A549 (cell line): ENCODE data around the gene GPR146. TPM values are rescaled to one million over a fixed set of nuclear protein-coding genes. Genes with fewer than 3 reads are reported as not detected.
"Not testable (repeated sequence)": the region's sequence is repeated elsewhere in the genome, so short reads cannot be mapped to it uniquely, and the experiment has no call there.

Source experiments
- ATAC-seq, 2 experiments: fragments of 200-7000 bp in 1 of 2; fragments of >200 bp in 1 of 2; cut with Nextera tagmentation in 1 of 2; cut with Tn5 transposase in 1 of 2; 3 replicates each; pipeline versions ENCODE4 v1.8.0 to v1.9.1; 2018 to 2020; ENCODE audit warnings: mild to moderate bottlenecking in 1 of 2, moderate library complexity in 1 of 2
- CTCF ChIA-PET: fragments of 300-600 bp; sonication (Branson Sonifier 250); formaldehyde crosslinking; extraction: SDS; loops from one replicate; lab custom pipeline; 2021; ENCODE audit warnings: antibody characterized with exemption, inconsistent platforms; lab: Yijun Ruan, JAX
- POLR2A ChIA-PET: fragments of 350-600 bp; formaldehyde crosslinking; extraction: SDS; loops from one replicate; lab custom pipeline; 2021; ENCODE audit warnings: antibody characterized with exemption, inconsistent platforms; lab: Yijun Ruan, JAX
- DNase-seq, 2 experiments: peaks; one replicate each; pipeline versions ENCODE4 v3.0.0 to v3.0.0-alpha.2; 2011 to 2016; ENCODE audit warnings: low read depth in 1 of 2, low spot score in 1 of 2
- FAIRE-seq: peaks from 2 replicates; lab custom pipeline; 2011; peaks lifted over from hg19 to GRCh38; lab: Jason Lieb, UNC
- H3K27ac ChIP-seq, 2 experiments: fragments of >200 bp; sonication (Bioruptor Twin); formaldehyde crosslinking; 3 replicates each; pipeline ENCODE4 v1.5.1; 2016 to 2017
- H3K4me1 ChIP-seq: fragments of >200 bp; sonication (Bioruptor Twin); formaldehyde crosslinking; 3 replicates; pipeline ENCODE4 v1.6.1; 2016
- H3K4me2 ChIP-seq: fragments of >200 bp; sonication (Bioruptor Twin); formaldehyde crosslinking; 3 replicates; pipeline ENCODE4 v1.6.1; 2016
- H3K4me3 ChIP-seq: fragments of >200 bp; sonication (Bioruptor Twin); formaldehyde crosslinking; 3 replicates; pipeline ENCODE4 v1.5.1; 2016
- H3K9me3 ChIP-seq: fragments of >200 bp; sonication (Bioruptor Twin); formaldehyde crosslinking; 3 replicates; pipeline ENCODE4 v1.6.1; 2016
- BCL3 ChIP-seq: fragments of >200 bp; sonication (Bioruptor Twin); formaldehyde crosslinking; IDR thresholded peaks from 3 replicates; pipeline ENCODE4 v1.6.1; 2016
- BHLHE40 ChIP-seq: IDR thresholded peaks from 2 replicates; pipeline ENCODE4 v1.6.1; 2012; ENCODE audit warnings: low read depth, low read length, inconsistent platforms
- FOSB ChIP-seq: fragments of 250-450 bp; sonication (Bioruptor Pico); IDR thresholded peaks from 2 replicates; pipeline ENCODE4 v1.5.0; 2020; ENCODE audit warnings: mild to moderate bottlenecking, moderate library complexity
- FOSL2 ChIP-seq, 2 experiments: fragments of 450-650 bp in 1 of 2; fragments of >200 bp in 1 of 2; sonication (Bioruptor Twin) in 1 of 2; formaldehyde crosslinking; IDR thresholded peaks; 2 replicates each; pipeline versions ENCODE4 v1.5.0 to v1.6.1; 2016 to 2020; ENCODE audit warnings: mild to moderate bottlenecking in 1 of 2, moderate library complexity in 1 of 2
- FOXS1 ChIP-seq: fragments of 250-450 bp; sonication (Bioruptor Pico); IDR thresholded peaks from 2 replicates; pipeline ENCODE4 v1.5.0; 2020; ENCODE audit warnings: mild to moderate bottlenecking, moderate library complexity
- HDAC2 ChIP-seq: fragments of 200-600 bp; sonication (generic); IDR thresholded peaks from 2 replicates; pipeline ENCODE4 v1.6.1; 2016
- NFE2L2 ChIP-seq: fragments of 150-350 bp; conservative IDR thresholded peaks from 2 replicates; pipeline ENCODE4 v1.6.1; 2014; ENCODE audit warnings: low read length
- PBX3 ChIP-seq: IDR thresholded peaks from 2 replicates; pipeline ENCODE4 v1.6.1; 2012
- PHF8 ChIP-seq: fragments of 200-600 bp; sonication (generic); IDR thresholded peaks from 2 replicates; pipeline ENCODE4 v1.6.1; 2016; ENCODE audit warnings: low read depth, mild to moderate bottlenecking, antibody characterized with exemption, moderate library complexity, borderline replicate concordance
- POLR2AphosphoS2 ChIP-seq: conservative IDR thresholded peaks from 2 replicates; pipeline ENCODE4 v1.6.1; 2012; ENCODE audit warnings: low read length, improper control_type of control experiment, inconsistent platforms
- TFCP2L1 ChIP-seq: fragments of 250-450 bp; sonication (Bioruptor Pico); IDR thresholded peaks from 2 replicates; pipeline ENCODE4 v1.5.0; 2021; ENCODE audit warnings: mild to moderate bottlenecking
- ZC3H11A ChIP-seq: fragments of 450-650 bp; IDR thresholded peaks from 2 replicates; pipeline ENCODE4 v1.6.1; 2014; ENCODE audit warnings: antibody characterized with exemption, mild to moderate bottlenecking
- ZSCAN20 ChIP-seq: fragments of 250-450 bp; sonication (Bioruptor Pico); IDR thresholded peaks from 2 replicates; pipeline ENCODE4 v1.8.0; 2022; ENCODE audit warnings: mild to moderate bottlenecking, moderate library complexity
- WGBS: methylation state at CpG from one replicate; pipeline ENCODE4 v1.1.6; 2017; ENCODE audit errors: missing lambda C conversion rate; 5-methylcytosine and 5-hydroxymethylcytosine counted together
- polyA plus RNA-seq, 4 experiments: library from polyadenylated mRNA; depleted of rRNA in 3 of 4; stranded (reverse); fragments of >200 nt; fragmentation: RNase III in 1 of 4; extraction: RNeasy Plus Mini Kit Qiagen cat#74134 plus additional on column Dnase treatment in 1 of 4; gene quantifications; 2 replicates in 3 of 4; 3 replicates in 1 of 4; pipeline ENCODE4 v1.2.3, GENCODE V29; 2011 to 2017
- TF ChIP-seq, protein P1 (sequence below): fragments of >200 bp; sonication (Bioruptor Twin); formaldehyde crosslinking; IDR thresholded peaks from 2 replicates; pipeline ENCODE4 v1.6.1; 2016
- TF ChIP-seq, protein P2 (sequence below): fragments of 250-450 bp; sonication (Bioruptor Pico); IDR thresholded peaks from 2 replicates; pipeline ENCODE4 v1.5.0; 2021; ENCODE audit warnings: mild to moderate bottlenecking, moderate library complexity, borderline replicate concordance
- TF ChIP-seq, protein P3 (sequence below): IDR thresholded peaks from 2 replicates; pipeline ENCODE4 v1.6.1; 2012

GPR146 gene
- polyA plus RNA-seq, 2 of the 4 experiments (the other 2 are of a cell fraction), result 0.50 to 0.75 TPM

GRCh38 chr7:999941-1000935, 44.1 kb upstream of the GPR146 start:
- 89% methylated on average over 21 of the region's 52 CpGs for WGBS
- H3K27ac ChIP-seq, result no peak overlapping the region
- no peak overlapping the region for H3K4me3 ChIP-seq
- DNase-seq, result no peak
- peak in 1 of 2 experiments; percentile 22; a peak in 2 of 6 replicates for ATAC-seq
- FAIRE-seq, result no peak
- no peak overlapping the region for H3K4me2 ChIP-seq
- 0 out of 3 replicates have a peak, but pooled peaks cover 3% of the 10 kb centered on the region for H3K4me1 ChIP-seq
- no peak for TF ChIP-seq POLR2AphosphoS2
- TF ChIP-seq, protein P1, sequence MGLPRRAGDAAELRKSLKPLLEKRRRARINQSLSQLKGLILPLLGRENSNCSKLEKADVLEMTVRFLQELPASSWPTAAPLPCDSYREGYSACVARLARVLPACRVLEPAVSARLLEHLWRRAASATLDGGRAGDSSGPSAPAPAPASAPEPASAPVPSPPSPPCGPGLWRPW, result no peak
- TF ChIP-seq FOSB (CRISPR knock-in tag), result no peak
- no peaks in the 10 kb centered on the region for H3K9me3 ChIP-seq
- ChIA-PET CTCF (interaction anchor here (11.3 kb wide), 1 partner anchor 59 kb away, joined by 487 read pairs; no protein-coding TSS in a partner anchor), POLR2A (no interaction called here)

DNA sequence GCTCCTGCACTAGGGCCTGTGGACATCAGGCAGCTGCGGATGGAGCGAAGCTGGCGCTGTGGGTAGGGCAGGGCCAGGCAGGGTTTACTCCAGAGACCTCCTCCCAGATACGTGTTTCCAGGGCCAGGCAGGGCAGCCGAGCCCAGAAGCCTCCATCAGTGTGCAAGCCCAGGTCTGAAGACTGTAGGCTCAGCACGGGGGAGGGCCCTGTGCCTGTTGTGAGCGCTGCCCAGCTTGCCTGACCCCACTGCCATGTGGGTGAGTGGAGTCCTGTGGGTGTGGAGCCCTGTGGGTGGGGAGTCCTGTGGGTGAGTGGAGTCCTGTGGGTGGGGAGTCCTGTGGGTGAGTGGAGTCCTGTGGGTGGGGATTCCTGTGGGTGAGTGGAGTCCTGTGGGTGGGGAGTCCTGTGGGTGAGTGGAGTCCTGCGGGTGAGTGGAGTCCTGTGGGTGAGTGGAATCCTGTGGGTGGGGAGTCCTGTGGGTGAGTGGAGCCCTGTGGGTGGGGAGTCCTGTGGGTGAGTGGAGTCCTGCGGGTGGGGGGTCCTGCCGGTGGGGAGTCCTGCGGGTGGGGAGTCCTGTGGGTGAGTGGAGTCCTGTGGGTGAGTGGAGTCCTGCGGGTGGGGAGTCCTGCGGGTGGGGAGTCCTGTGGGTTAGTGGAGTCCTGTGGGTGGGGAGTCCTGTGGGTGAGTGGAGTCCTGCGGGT, 43.1 kb upstream of the GPR146 start:
- H3K4me2 ChIP-seq, POLR2A ChIA-PET, H3K27ac ChIP-seq, H3K9me3 ChIP-seq, FAIRE-seq, H3K4me3 ChIP-seq, H3K4me1 ChIP-seq: not testable (repeated sequence)
- WGBS, result 86% methylated on average over 6 of the region's 14 CpGs
- CTCF ChIA-PET, result interaction anchor here (11.3 kb wide), 1 partner anchor 58 kb away, joined by 487 read pairs; no protein-coding TSS in a partner anchor
- DNase-seq (peak in 1 of 2 experiments; percentile 45), ATAC-seq (peak; percentile 72 to 76)

DNA sequence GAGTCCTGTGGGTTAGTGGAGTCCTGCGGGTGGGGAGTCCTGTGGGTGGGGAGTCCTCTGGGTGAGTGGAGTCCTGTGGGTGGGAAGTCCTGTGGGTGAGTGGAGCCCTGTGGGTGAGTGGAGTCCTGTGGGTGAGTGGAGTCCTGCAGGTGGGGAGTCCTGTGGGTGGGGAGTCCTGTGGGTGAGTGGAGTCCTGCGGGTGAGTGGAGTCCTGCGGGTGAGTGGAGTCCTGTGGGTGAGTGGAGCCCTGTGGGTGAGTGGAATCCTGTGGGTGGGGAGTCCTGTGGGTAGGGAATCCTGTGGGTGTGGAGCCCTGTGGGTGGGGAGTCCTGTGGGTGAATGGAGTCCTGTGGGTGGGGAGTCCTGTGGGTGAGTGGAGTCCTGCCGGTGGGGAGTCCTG, 42.3 kb upstream of the GPR146 start:
- POLR2A ChIA-PET, H3K4me2 ChIP-seq, ATAC-seq, H3K9me3 ChIP-seq, CTCF ChIA-PET, FAIRE-seq, H3K27ac ChIP-seq, DNase-seq, H3K4me3 ChIP-seq, H3K4me1 ChIP-seq: not testable (repeated sequence)
- 83% methylated on average over 1 of the region's 4 CpGs for WGBS

DNA sequence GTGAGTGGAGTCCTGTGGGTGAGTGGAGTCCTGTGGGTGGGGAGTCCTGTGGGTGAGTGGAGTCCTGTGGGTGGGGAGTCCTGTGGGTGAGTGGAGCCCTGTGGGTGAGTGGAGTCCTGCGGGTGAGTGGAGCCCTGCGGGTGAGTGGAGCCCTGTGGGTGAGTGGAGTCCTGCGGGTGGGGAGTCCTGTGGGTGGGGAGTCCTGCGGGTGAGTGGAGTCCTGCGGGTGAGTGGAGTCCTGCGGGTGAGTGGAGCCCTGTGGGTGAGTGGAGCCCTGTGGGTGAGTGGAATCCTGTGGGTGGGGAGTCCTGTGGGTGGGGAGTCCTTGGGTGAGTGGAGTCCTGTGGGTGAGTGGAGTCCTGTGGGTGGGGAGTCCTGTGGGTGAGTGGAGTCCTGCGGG, 41.9 kb upstream of the GPR146 start:
- ATAC-seq, H3K27ac ChIP-seq, H3K4me3 ChIP-seq, CTCF ChIA-PET, FAIRE-seq, H3K4me2 ChIP-seq, POLR2A ChIA-PET, DNase-seq, H3K9me3 ChIP-seq, H3K4me1 ChIP-seq: not testable (repeated sequence)
- no CpG with 5 or more reads among the region's 7 CpGs for WGBS

- WGBS, result 88% methylated on average over 24 of the region's 32 CpGs
- no peak for FAIRE-seq
- no peak overlapping the region for H3K27ac ChIP-seq
- TF ChIP-seq ZC3H11A (no peak), BHLHE40 (no peak), PHF8 (no peak), HDAC2 (no peak), FOSL2 (IDR thresholded peaks at IDR 0.05) (no peak), FOSL2 (CRISPR knock-in tag; IDR thresholded peaks at IDR 0.05) (no peak), ZSCAN20 (no peak), BCL3 (no peak), TFCP2L1 (no peak), NFE2L2 (no peak), FOXS1 (CRISPR knock-in tag) (no peak), PBX3 (no peak)
- TF ChIP-seq, protein P2, sequence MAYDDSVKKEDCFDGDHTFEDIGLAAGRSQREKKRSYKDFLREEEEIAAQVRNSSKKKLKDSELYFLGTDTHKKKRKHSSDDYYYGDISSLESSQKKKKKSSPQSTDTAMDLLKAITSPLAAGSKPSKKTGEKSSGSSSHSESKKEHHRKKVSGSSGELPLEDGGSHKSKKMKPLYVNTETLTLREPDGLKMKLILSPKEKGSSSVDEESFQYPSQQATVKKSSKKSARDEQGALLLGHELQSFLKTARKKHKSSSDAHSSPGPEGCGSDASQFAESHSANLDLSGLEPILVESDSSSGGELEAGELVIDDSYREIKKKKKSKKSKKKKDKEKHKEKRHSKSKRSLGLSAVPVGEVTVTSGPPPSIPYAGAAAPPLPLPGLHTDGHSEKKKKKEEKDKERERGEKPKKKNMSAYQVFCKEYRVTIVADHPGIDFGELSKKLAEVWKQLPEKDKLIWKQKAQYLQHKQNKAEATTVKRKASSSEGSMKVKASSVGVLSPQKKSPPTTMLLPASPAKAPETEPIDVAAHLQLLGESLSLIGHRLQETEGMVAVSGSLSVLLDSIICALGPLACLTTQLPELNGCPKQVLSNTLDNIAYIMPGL (CRISPR knock-in tag), result no peak
- TF ChIP-seq, protein P3, sequence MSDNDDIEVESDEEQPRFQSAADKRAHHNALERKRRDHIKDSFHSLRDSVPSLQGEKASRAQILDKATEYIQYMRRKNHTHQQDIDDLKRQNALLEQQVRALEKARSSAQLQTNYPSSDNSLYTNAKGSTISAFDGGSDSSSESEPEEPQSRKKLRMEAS, result no peak
- H3K4me1 ChIP-seq, result no peaks in the 10 kb centered on the region
- no peak overlapping the region for H3K4me2 ChIP-seq
- no peaks in the 10 kb centered on the region for H3K9me3 ChIP-seq
- peak in 1 of 2 experiments; percentile 16; a peak in 1 of 6 replicates for ATAC-seq
- POLR2A ChIA-PET, result no interaction called here
- DNase-seq, result no peak
- no peak overlapping the region for H3K4me3 ChIP-seq
- CTCF ChIA-PET, result interaction anchor here (0.8 to 3.4 kb wide), 3 partner anchors 11 to 61 kb away, joined by 3 to 30 read pairs (median 16); no protein-coding TSS in a partner anchor
Measured at GRCh38 chr7:1004018-1004852, 40.1 kb upstream of the GPR146 start.
